ENCODE results near the gene CYP26A1.

The CYP26A1 gene, protein sequence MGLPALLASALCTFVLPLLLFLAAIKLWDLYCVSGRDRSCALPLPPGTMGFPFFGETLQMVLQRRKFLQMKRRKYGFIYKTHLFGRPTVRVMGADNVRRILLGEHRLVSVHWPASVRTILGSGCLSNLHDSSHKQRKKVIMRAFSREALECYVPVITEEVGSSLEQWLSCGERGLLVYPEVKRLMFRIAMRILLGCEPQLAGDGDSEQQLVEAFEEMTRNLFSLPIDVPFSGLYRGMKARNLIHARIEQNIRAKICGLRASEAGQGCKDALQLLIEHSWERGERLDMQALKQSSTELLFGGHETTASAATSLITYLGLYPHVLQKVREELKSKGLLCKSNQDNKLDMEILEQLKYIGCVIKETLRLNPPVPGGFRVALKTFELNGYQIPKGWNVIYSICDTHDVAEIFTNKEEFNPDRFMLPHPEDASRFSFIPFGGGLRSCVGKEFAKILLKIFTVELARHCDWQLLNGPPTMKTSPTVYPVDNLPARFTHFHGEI

DNA sequence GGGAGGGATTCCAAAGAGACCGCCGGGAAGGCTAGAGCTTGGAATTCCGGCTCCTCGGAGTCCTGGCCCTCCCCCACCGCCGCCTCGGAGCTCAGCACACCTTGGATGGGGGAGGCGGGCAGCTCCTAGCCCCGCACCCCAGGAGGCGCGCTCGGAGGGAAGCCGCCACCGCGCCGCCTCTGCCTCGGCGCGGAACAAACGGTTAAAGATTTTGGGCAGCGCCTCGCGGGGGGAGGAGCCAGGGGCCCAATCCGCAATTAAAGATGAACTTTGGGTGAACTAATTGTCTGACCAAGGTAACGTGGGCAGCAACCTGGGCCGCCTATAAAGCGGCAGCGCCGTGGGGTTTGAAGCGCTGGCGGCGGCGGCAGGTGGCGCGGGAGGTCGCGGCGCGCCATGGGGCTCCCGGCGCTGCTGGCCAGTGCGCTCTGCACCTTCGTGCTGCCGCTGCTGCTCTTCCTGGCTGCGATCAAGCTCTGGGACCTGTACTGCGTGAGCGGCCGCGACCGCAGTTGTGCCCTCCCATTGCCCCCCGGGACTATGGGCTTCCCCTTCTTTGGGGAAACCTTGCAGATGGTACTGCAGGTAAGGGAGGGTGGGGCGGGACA lies at the start of gene CYP26A1:
Gene CYP26A1, plus strand, starts transcription at position 355 of the 608 bp plus-strand sequence. Its CDS starts 42 bp downstream, at position 397.
- in situ Hi-C loops (cut with HindIII; ENCODE audit: low sequenced_read_pairs), result no loop called here

DNA sequence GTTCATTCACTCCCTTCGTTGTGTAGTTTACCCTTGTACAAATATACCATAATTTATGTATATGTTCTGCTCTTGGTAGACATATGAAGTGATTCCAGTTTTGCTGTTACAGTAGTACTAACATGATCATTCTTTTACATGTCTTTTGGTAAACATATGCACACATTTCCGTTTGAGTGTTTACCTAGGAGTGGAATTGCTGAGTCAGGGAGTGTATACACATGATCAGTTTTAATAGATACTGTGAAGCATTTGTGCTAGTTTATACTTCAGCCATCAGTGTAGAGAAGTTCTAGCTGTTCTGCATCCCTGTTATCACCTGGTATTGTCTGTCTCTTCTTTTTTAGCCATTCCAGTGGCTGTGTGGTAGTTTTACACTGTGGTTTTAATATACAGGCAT lies 47.6 kb upstream of the CYP26A1 start:
- in situ Hi-C loops (cut with HindIII; ENCODE audit: low sequenced_read_pairs), result no loop called here

DNA sequence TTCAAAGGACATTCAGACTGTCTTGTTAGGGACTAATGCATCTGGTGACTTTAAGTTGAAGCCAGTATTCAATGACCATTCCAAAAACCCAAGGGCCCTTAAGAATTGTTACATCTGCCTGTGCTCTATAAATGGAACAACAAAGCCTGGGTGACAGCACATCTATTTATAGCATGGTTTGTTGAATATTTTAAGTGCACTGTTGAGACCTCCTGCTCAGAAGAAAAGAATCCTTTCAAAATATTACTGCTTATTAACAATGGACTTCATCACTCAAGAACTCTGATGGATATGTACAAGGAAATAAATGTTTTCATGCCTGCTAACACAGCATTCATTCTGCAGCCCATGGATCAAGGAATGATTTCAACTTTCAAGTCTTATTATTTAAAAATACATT lies 46.2 kb upstream of the CYP26A1 start:
- in situ Hi-C loops (cut with HindIII; ENCODE audit: low sequenced_read_pairs), result no loop called here

DNA sequence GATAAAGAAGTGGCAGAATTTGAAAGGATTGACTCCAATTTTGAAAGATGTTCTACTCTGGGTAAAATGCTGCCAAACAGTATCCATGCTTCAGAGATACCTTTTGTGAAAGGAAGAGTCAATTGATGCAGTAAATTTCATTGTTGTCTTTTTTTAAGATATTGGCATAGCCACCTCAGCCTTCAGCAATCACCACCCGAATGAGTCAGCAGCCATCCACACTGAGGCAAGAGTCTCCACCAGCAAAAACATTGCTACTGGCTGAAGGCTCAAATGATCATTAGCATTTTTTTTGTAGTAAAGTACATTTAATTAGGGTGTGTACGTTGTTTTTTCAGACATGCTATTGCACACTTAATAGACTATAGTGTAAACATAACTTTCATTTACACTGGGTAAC lies 44.8 kb upstream of the CYP26A1 start:
- in situ Hi-C loops (cut with HindIII; ENCODE audit: low sequenced_read_pairs), result no loop called here

DNA sequence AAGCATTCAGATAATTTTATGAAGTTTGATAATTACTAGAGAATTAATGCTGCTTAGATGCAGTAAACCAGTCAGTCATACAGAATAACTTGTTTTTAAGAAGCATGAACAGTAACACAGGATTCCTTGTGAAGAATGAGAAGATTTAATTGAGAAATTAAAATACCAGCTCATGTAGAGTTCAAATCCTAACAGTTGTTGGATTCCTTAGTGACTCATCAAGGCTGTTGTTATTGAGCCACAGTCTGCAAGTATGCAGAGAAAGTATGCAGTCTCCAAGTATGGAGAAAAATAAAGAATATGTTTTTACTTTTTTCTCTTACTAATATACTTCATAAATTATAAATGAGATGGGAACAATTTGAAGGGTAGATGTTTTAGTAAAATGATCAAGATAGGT lies 43.3 kb upstream of the CYP26A1 start:
- in situ Hi-C loops (cut with HindIII; ENCODE audit: low sequenced_read_pairs), result no loop called here

DNA sequence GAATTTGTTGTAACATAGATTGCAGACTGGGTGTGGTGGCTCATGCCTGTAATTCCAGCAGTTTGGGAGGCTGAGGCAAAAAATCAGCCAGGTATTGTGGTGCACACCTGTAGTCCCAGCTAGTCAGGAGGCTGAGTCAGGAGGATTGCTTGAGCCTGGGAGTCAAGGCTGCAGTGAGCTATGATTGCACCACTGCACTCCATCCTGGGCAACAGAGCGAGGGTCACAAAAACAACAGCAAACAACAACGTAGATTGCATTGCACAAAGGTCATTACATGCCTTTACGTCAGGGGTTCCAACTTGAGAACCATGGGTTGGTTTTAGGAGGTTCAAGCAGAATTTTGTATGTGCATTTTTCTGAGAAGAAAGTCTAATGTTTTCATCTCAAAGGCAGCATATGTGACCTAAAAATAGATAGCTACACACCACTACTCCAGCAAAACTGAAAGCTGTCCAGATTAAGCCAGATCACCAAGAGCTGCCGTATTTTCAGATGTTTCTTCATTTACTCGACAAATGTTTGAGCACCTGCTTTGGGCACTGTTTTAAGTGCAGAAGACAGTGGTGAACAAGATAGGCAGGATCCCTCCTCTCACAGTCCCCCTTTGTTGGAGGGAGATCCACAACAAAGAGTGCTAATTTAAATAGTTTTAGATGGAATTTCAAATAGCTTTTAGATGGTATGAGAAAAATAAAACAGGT lies 41.4 kb upstream of the CYP26A1 start:
- in situ Hi-C loops (cut with HindIII; ENCODE audit: low sequenced_read_pairs), result no loop called here

DNA sequence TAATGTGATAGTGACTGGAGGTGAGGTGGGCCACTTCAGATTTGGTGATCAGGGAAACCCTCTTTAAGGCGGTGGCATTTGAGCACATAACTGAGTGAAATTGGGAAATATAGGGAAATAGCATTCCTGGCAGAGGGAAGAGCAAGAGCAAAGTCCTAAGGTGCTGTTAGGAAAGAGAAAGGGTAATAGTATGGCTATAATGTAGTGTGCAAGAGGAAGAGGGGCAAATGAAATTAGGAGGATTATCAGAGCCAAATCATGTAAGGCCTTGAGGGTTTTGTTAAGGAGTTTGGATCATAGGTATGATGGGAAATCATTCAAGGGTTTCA lies 40.9 kb upstream of the CYP26A1 start:
- in situ Hi-C loops (cut with HindIII; ENCODE audit: low sequenced_read_pairs), result no loop called here

DNA sequence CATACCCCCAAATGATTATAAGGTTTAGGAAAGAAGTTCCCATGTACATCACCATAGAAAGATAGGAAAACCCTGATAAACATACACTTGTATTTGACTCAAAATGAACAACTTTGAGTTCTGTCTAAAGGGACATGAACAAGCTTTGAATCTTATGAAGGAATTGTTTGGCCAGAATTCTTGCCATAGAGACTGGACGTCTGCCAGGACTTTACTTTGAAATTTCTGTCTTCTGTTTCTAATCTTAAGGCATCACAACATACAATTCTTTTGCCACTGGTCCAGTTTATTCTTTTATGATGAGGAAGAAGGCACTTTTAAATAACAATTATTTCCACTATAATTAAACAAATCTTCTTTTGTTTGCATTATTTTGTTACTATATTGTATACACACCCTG lies 39.3 kb upstream of the CYP26A1 start:
- in situ Hi-C loops (cut with HindIII; ENCODE audit: low sequenced_read_pairs), result no loop called here

DNA sequence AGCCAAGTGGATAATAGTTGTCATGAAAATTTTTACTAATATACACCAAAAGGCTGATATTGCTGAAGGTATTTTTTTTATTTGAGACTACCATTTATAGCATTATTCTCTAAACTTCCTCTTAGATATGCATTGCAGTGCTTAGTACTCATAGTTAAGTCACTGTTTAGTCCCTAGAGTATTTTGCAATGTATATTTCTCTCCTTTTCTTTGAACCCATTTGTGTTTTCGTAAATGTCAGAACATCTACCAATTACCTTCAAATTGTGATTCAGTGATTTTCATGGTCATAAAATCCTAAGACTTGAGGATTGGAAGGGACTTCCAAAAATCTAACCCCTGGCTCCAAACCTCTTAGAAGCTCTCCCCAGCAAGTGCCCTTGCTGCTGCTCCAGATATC lies 34.6 kb upstream of the CYP26A1 start:
- in situ Hi-C loops (cut with HindIII; ENCODE audit: low sequenced_read_pairs), result no loop called here

DNA sequence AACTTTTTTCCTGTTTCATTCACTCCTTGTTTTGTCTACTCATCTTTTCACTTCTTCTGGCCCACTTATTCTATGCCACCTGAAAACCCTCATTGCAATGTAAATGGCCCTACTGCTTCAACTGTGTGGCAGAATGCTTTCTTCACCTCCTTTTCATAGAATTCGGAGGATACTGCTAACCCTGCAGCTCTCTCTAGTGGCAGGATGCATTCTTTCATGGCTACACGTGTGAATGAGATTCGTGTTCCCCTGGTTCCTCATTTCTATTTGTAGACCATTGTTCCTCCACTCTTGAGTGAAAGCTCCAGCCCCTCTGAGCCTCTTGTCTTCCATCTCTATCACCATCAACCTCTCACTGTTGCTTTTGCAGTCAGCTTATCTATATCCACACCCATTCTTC lies 34.0 kb upstream of the CYP26A1 start:
- in situ Hi-C loops (cut with HindIII; ENCODE audit: low sequenced_read_pairs), result no loop called here

DNA sequence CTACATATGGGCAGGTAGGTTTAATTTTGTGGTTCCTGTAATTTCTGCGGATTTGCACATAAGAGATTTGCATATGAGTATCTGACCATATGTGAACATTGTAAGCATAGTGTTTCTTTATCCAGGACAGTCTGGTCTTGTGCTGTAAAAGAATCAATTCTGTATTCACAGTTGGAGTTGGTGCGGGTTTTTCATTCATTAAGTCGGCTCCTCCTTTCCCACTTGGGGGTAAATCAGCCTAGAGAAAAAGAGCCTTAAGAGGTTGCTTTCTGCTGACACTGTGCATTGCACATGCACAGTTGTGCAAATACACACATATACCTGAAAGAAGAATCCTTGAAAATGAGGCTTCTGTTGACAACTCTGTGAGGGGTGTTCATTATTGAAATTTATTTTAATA lies 19.2 kb upstream of the CYP26A1 start:
- in situ Hi-C loops (cut with HindIII; ENCODE audit: low sequenced_read_pairs), result no loop called here

DNA sequence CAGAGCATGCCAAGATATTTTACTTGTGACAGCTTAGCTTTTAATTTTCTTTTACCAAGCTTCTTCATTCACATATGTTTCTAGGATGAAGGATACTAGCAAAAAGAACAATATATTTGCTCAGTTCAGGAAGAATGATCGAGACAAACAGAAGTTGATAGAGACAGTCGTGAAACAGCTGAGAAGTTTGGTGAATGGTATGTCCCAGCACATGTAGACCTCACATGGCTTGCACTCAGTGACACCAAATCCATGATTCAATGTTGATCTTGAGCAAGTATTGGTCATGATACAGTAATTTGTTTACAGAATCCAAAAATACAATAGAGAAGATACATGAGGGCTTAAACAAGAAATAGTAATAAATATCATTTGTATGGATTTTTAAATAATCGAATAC lies 15.6 kb upstream of the CYP26A1 start:
- in situ Hi-C loops (cut with HindIII; ENCODE audit: low sequenced_read_pairs), result no loop called here

DNA sequence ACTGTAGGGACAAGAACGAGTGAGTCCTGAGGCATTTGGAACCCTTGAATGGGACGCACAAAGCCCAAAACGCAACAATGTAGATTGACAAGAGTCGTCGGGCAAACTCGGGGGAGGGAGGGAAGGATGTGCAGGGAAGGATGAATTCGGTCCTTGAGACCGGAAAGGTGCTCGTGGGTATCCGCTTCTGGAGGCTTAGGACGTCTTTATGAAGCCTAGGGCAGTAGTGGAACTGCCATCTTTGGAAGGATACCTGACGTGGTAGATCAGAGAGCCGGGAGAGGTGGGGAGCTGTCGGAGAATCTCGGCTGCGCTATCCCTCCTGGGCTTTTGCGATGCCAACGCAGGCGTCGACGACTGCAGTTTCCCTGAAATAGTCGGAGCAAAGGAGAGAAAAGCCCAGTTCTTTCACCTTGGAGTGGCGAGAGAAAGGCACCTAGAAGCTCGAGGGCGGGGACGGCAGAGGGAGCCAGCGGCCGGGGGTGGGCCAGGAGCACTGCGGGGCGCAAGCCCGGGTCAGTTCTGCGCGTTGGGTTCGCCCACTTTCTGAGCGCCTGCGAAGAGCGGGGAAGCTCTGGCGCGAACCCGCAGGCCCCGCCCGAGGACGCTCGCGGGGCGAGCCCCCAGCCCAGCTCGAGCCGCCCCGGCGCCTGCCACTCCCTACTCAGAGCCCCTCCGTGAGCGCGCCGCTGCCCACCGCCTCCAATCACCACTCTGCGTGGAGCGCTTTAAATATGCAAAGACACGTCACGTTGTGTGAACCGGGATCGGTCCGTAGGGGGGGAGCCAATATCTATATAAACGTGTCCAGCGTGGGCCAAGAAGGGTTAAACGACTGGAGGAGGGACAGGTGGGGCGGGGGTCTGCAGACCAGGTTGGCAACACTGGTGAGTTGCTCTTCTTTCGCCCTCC lies 13.5 kb upstream of the CYP26A1 start, which contains the start of gene CYP26C1:
Gene CYP26C1, plus strand, starts transcription at position 824 of the 912 bp plus-strand sequence. CDS start 466 bp downstream, outside the sequence.
- in situ Hi-C loops (cut with HindIII; ENCODE audit: low sequenced_read_pairs), result no loop called here

DNA sequence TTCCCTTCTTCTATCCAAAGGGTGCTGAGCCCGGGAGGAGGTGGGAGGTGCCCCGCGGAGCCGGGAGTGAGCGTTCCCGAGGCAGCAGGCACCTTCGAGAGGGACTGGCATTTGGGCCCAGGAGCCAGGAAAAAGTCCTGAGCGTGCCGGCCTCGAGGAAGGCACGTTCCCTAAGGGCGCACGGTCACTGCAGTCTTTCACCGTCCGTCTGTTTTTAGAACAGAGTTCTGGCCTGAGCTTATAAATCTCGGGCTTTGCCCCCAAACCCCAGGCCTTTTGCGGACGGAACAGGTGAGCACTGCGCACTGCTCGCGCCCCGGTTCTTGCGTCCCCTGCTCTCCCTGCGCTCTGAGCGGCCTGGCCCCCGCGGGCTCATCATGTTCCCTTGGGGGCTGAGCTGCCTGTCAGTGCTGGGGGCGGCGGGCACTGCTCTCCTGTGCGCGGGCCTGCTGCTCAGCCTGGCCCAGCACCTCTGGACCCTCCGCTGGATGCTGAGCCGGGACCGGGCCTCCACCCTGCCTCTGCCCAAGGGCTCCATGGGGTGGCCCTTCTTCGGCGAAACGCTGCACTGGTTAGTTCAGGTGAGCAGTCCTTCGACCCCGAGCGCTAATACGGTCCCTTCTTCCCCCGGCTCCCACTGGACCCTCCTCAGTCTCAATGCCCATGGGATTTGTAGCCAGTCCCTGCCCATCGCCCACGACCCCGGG lies 12.7 kb upstream of the CYP26A1 start:
- in situ Hi-C loops (cut with HindIII; ENCODE audit: low sequenced_read_pairs), result no loop called here

DNA sequence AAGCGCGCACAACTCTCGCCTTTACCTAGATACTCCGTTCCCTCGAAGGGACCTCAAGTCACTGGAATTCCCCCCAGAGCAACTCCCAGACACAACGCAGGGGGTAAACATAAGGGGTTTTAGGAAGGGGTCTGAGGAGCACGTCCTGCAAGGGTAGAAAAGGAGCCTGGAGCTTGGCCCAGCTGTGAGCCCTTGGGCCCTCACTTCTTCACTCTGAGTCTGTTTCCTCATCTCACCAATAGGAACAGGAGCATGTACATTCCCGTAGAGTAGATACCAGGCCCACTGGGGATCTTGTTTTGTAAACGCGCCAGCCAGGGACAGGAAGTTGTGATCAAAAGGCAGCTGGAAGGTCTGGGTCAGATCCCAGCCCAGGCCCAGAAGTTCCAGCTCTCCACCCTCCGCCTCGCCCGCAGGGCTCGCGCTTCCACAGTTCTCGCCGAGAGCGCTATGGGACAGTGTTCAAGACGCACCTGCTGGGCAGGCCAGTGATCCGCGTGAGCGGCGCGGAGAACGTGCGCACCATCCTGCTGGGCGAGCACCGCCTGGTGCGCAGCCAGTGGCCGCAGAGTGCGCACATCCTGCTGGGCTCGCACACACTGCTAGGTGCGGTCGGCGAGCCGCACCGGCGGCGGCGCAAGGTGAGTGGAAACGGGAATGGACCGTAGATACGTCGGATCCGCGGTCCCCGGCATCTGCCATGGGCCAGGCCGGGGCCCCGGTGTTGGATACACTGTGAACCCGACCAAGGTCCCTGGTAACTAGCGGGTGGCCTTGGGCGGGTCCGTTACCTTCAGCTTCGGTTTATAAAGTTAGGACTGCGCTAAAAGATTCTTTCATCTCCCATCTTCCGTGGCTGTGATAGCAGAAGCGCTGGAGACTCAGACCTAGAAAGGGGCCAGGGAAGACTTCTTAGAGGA lies 11.8 kb upstream of the CYP26A1 start:
- in situ Hi-C loops (cut with HindIII; ENCODE audit: low sequenced_read_pairs), result no loop called here

DNA sequence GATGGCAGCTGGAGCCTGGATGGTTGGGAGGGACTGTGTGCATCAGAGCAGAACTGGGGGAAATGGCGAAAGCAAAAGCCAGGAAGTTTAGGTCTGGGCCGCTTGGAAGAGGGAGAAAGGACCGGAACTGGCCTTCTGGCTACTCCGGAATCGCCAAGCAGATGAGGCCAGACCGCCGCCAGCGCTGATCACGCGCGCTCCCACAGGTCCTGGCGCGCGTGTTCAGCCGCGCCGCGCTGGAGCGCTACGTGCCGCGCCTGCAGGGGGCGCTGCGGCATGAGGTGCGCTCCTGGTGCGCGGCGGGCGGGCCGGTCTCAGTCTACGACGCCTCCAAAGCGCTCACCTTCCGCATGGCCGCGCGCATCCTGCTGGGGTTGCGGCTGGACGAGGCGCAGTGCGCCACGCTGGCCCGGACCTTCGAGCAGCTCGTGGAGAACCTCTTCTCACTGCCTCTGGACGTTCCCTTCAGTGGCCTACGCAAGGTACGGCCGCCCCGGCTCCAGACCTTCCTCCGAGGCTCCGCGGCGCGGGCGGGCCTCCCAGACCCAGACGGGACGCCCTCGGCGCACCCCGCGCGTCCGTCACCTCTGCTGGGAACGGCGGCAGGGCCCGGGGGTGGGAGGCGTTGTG lies 11.1 kb upstream of the CYP26A1 start:
- in situ Hi-C loops (cut with HindIII; ENCODE audit: low sequenced_read_pairs), result no loop called here

DNA sequence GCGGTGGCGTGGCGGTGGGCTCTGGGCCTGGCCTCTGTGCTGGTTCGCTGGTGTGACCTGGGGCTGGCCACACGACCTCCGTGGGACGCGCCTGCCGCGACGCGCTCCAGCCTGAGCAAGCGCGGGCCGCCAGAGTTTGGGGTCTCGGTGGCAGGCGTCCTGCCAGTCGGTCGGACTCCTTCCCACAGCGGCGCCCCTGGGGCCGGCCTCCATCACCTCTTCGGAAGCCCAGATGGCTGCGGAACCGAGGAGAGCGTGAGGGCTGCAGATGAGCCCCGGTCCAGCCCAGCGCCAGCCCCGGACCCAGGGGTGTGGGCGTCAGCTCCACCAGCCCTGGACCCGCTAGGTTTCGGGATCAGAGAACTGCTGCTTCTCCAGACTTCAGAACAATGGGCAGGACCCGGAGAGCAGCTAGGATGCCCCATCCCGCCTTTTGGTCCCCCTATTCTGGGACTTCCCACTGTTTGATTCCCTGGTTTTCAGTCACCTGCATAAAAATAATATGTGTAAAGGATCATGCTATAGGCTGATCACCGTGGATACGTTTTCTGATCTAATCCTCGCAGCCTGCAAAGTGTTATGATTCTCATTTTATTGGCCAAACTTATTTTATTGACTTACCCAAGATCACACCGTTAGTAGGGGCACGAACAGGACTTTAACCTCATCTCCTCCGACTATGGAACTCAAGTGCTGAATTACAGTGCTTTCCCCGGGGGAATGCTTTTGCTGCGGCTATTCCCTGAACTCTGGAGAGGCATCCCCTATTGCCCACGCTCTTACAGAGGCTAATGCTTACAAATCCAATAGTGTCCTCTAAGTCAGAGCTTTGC lies 10.3 kb upstream of the CYP26A1 start:
- in situ Hi-C loops (cut with HindIII; ENCODE audit: low sequenced_read_pairs), result no loop called here
